ENCODE measurements around the gene RHO. TPM values are rescaled to one million over a fixed set of nuclear protein-coding genes. Genes with fewer than 3 reads are reported as not detected.

Gene RHO
- total and polyA plus RNA-seq, 2 donors (not counting 1 experiment from before 2014, with no cell fraction given) = not detected

DNA sequence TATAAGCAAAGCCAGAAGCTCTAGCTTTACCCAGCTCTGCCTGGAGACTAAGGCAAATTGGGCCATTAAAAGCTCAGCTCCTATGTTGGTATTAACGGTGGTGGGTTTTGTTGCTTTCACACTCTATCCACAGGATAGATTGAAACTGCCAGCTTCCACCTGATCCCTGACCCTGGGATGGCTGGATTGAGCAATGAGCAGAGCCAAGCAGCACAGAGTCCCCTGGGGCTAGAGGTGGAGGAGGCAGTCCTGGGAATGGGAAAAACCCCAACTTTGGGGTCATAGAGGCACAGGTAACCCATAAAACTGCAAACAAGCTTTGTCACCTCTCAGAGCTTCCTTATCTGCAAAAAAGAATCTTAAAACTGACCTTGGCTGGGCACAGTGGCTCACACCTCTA lies 6.6 kb downstream of the RHO start:
- Histone ChIP-seq H3K36me3 (ENCODE audit: control insufficient read depth, insufficient read depth, low read length) (no peaks in the 10 kb centered on the region), H3K27me3 (ENCODE audit: control insufficient read depth, insufficient read depth, low read length) (no peaks in the 10 kb centered on the region), H3K9me3 (ENCODE audit: control insufficient read depth, insufficient read depth, low read depth, low read length) (no peaks in the 10 kb centered on the region), H3K4me1 (ENCODE audit: control insufficient read depth, extremely low read depth, insufficient read depth, low read length) (peaks cover 3% of the 10 kb centered on the region), H3K4me2 (ENCODE audit: extremely low read depth, insufficient read depth, low read length) (no peak overlapping the region), H2AFZ (ENCODE audit: low read length) (no peak overlapping the region), H4K20me1 (ENCODE audit: control insufficient read depth, extremely low read depth, insufficient read depth, low read length) (no peaks in the 10 kb centered on the region), H3K79me2 (ENCODE audit: control insufficient read depth, insufficient read depth, low read length) (no peaks in the 10 kb centered on the region), H3K9ac (ENCODE audit: insufficient read depth, low read length) (no peak overlapping the region), H3K27ac (ENCODE audit: insufficient read depth, low read length) (no peak overlapping the region), H3K4me3 (replicated peaks in 1 of 4; ENCODE audit: control extremely low read depth in 1 of 4, insufficient read depth in 1 of 4, low read depth in 3 of 4, low read length in 4 of 4) (no peak overlapping the region)
- DNase-seq (ENCODE audit: low read depth in 2 of 2) = no peak
- no peak for TF ChIP-seq EZH2 (IDR thresholded peaks at IDR 0.05; ENCODE audit: low read length, missing control alignments)
- no peak for TF ChIP-seq CTCF (conservative IDR thresholded peaks at IDR 0.05 in 1 of 2, IDR thresholded peaks at IDR 0.05 in 1 of 2; ENCODE audit: low read depth in 1 of 2, low read length in 2 of 2)

- Histone ChIP-seq H3K4me2 (ENCODE audit: extremely low read depth, insufficient read depth, low read length) (no peak overlapping the region), H3K4me1 (ENCODE audit: control insufficient read depth, extremely low read depth, insufficient read depth, low read length) (no peaks in the 10 kb centered on the region), H3K79me2 (ENCODE audit: control insufficient read depth, insufficient read depth, low read length) (no peaks in the 10 kb centered on the region), H3K9ac (ENCODE audit: insufficient read depth, low read length) (no peak overlapping the region), H3K27me3 (ENCODE audit: control insufficient read depth, insufficient read depth, low read length) (no peaks in the 10 kb centered on the region), H2AFZ (ENCODE audit: low read length) (no peak overlapping the region), H3K4me3 (replicated peaks in 1 of 4; ENCODE audit: control extremely low read depth in 1 of 4, insufficient read depth in 1 of 4, low read depth in 3 of 4, low read length in 4 of 4) (no peak overlapping the region), H3K36me3 (ENCODE audit: control insufficient read depth, insufficient read depth, low read length) (no peaks in the 10 kb centered on the region), H3K27ac (ENCODE audit: insufficient read depth, low read length) (no peak overlapping the region), H4K20me1 (ENCODE audit: control insufficient read depth, extremely low read depth, insufficient read depth, low read length) (no peaks in the 10 kb centered on the region), H3K9me3 (ENCODE audit: control insufficient read depth, insufficient read depth, low read depth, low read length) (no peaks in the 10 kb centered on the region)
- TF ChIP-seq EZH2 (IDR thresholded peaks at IDR 0.05; ENCODE audit: low read length, missing control alignments) = no peak
- no peak for TF ChIP-seq CTCF (conservative IDR thresholded peaks at IDR 0.05 in 1 of 2, IDR thresholded peaks at IDR 0.05 in 1 of 2; ENCODE audit: low read depth in 1 of 2, low read length in 2 of 2)
- DNase-seq (ENCODE audit: low read depth in 2 of 2) = no peak
Measured at GRCh38 chr3:129536374-129536667, 7.9 kb downstream of the RHO start.

DNA sequence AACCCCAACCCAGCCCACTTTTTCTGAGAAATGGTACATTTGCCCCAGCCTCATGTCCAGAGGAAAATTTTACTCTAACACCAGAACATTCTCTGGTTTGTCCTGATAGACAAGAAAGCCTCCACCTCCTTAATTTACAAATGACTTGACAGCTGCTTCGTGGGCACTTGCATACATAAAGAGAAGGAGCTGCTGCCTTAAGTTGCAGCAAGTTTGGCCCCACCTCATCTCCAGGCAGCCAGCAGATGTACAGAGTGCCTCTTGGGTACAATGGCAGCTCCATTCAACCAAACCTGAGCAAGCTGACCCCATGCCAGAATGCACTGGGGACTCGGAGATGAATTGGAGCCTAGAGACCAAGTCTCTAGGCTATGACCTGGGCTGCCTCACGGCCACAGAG lies 8.4 kb downstream of the RHO start:
- H3K36me3 ChIP-seq (ENCODE audit: control insufficient read depth, insufficient read depth, low read length) = no peaks in the 10 kb centered on the region
- TF ChIP-seq CTCF (conservative IDR thresholded peaks at IDR 0.05 in 1 of 2, IDR thresholded peaks at IDR 0.05 in 1 of 2; ENCODE audit: low read depth in 1 of 2, low read length in 2 of 2) = no peak
- no peaks in the 10 kb centered on the region for H3K4me1 ChIP-seq (ENCODE audit: control insufficient read depth, extremely low read depth, insufficient read depth, low read length)
- H3K9ac ChIP-seq (ENCODE audit: insufficient read depth, low read length) = no peak overlapping the region
- DNase-seq (ENCODE audit: low read depth in 2 of 2) = no peak
- H3K79me2 ChIP-seq (ENCODE audit: control insufficient read depth, insufficient read depth, low read length) = no peaks in the 10 kb centered on the region
- no peak overlapping the region for H3K27ac ChIP-seq (ENCODE audit: insufficient read depth, low read length)
- no peak overlapping the region for H2AFZ ChIP-seq (ENCODE audit: low read length)
- H3K27me3 ChIP-seq (ENCODE audit: control insufficient read depth, insufficient read depth, low read length) = no peaks in the 10 kb centered on the region
- H3K4me2 ChIP-seq (ENCODE audit: extremely low read depth, insufficient read depth, low read length) = no peak overlapping the region
- no peak overlapping the region for H3K4me3 ChIP-seq (replicated peaks in 1 of 4; ENCODE audit: control extremely low read depth in 1 of 4, insufficient read depth in 1 of 4, low read depth in 3 of 4, low read length in 4 of 4)
- H3K9me3 ChIP-seq (ENCODE audit: control insufficient read depth, insufficient read depth, low read depth, low read length) = no peaks in the 10 kb centered on the region
- H4K20me1 ChIP-seq (ENCODE audit: control insufficient read depth, extremely low read depth, insufficient read depth, low read length) = no peaks in the 10 kb centered on the region
